ENCODE data around the gene INTS14. TPM values are rescaled to one million over a fixed set of nuclear protein-coding genes. Genes with fewer than 3 reads are reported as not detected.
"Not testable (repeated sequence)": the region's sequence is repeated elsewhere in the genome, so short reads cannot be mapped to it uniquely, and the experiment has no call there.

Gene INTS14
- total RNA-seq, 1 donor from 2014 or later = 24.4 TPM

GRCh38 chr15:65558336-65558735 is 52.6 kb downstream of the INTS14 start:
- H3K4me3 Mint-ChIP-seq (ENCODE audit: unreplicated experiment) = no peak overlapping the region
- Histone ChIP-seq H3K79me2 (ENCODE audit: insufficient read depth, low read length) (peaks cover 8% of the 10 kb centered on the region), H3K36me3 (ENCODE audit: insufficient read depth, low read length) (peaks cover 7% of the 10 kb centered on the region), H2AFZ (ENCODE audit: low read depth, low read length) (no peak overlapping the region), H3K27me3 (ENCODE audit: insufficient read depth, low read length) (no peaks in the 10 kb centered on the region), H3K9me3 (ENCODE audit: insufficient read depth, low read depth, low read length) (no peaks in the 10 kb centered on the region), H3K4me3 (ENCODE audit: insufficient read depth, low read depth, low read length) (no peak overlapping the region), H3K4me2 (ENCODE audit: low read length) (peak overlapping the region; percentile 61), H3K9ac (ENCODE audit: low read length) (peak overlapping the region; percentile 11), H3K4me1 (ENCODE audit: insufficient read depth, low read length) (peaks cover 13% of the 10 kb centered on the region), H4K20me1 (ENCODE audit: insufficient read depth, low read length) (peaks cover 9% of the 10 kb centered on the region), H3K27ac (ENCODE audit: low read depth, low read length) (peak overlapping the region; percentile 29)
- no peaks in the 10 kb centered on the region for H3K27me3 Mint-ChIP-seq (ENCODE audit: low read depth, unreplicated experiment)
- H3K27ac Mint-ChIP-seq (ENCODE audit: unreplicated experiment) = no peak overlapping the region
- H3K36me3 Mint-ChIP-seq (ENCODE audit: low read depth, unreplicated experiment) = peaks cover 31% of the 10 kb centered on the region
- peaks cover 12% of the 10 kb centered on the region for H3K4me1 Mint-ChIP-seq (ENCODE audit: low read depth, unreplicated experiment)
- peak; percentile 75 for DNase-seq (ENCODE audit: low read depth)
- TF ChIP-seq EZH2 (IDR thresholded peaks at IDR 0.05; ENCODE audit: insufficient read depth, low read length) (no peak), CTCF (IDR thresholded peaks at IDR 0.05; ENCODE audit: insufficient read depth, low read depth, low read length) (no peak)
- no peaks in the 10 kb centered on the region for H3K9me3 Mint-ChIP-seq (ENCODE audit: unreplicated experiment)
- no peak for FAIRE-seq

GRCh38 chr15:65556622-65557021 is 54.3 kb downstream of the INTS14 start:
- Mint-ChIP-seq H3K9me3 (ENCODE audit: unreplicated experiment) (no peaks in the 10 kb centered on the region), H3K4me1 (ENCODE audit: low read depth, unreplicated experiment) (peaks cover 15% of the 10 kb centered on the region), H3K4me3 (ENCODE audit: unreplicated experiment) (no peak overlapping the region), H3K27ac (ENCODE audit: unreplicated experiment) (no peak overlapping the region), H3K27me3 (ENCODE audit: low read depth, unreplicated experiment) (no peaks in the 10 kb centered on the region), H3K36me3 (ENCODE audit: low read depth, unreplicated experiment) (peaks cover 25% of the 10 kb centered on the region)
- no peak for TF ChIP-seq EZH2 (IDR thresholded peaks at IDR 0.05; ENCODE audit: insufficient read depth, low read length)
- Histone ChIP-seq H3K4me3 (ENCODE audit: insufficient read depth, low read depth, low read length) (no peak overlapping the region), H3K36me3 (ENCODE audit: insufficient read depth, low read length) (no peaks in the 10 kb centered on the region), H2AFZ (ENCODE audit: low read depth, low read length) (no peak overlapping the region), H3K4me1 (ENCODE audit: insufficient read depth, low read length) (peaks cover 13% of the 10 kb centered on the region), H3K9me3 (ENCODE audit: insufficient read depth, low read depth, low read length) (no peaks in the 10 kb centered on the region), H3K4me2 (ENCODE audit: low read length) (no peak overlapping the region), H3K79me2 (ENCODE audit: insufficient read depth, low read length) (peaks cover 12% of the 10 kb centered on the region), H4K20me1 (ENCODE audit: insufficient read depth, low read length) (peaks cover 14% of the 10 kb centered on the region), H3K27ac (ENCODE audit: low read depth, low read length) (no peak overlapping the region), H3K27me3 (ENCODE audit: insufficient read depth, low read length) (no peaks in the 10 kb centered on the region), H3K9ac (ENCODE audit: low read length) (no peak overlapping the region)
- FAIRE-seq = no peak
- no peak for DNase-seq (ENCODE audit: low read depth)

GRCh38 chr15:65553691-65554090 is 57.2 kb downstream of the INTS14 start:
- peaks cover 15% of the 10 kb centered on the region for H3K4me1 ChIP-seq (ENCODE audit: insufficient read depth, low read length)
- DNase-seq (ENCODE audit: low read depth) (no peak), FAIRE-seq (no peak)
- no peaks in the 10 kb centered on the region for H3K36me3 ChIP-seq (ENCODE audit: insufficient read depth, low read length)
- peaks cover 17% of the 10 kb centered on the region for H3K36me3 Mint-ChIP-seq (ENCODE audit: low read depth, unreplicated experiment)
- no peak overlapping the region for H2AFZ ChIP-seq (ENCODE audit: low read depth, low read length)
- no peaks in the 10 kb centered on the region for H3K9me3 ChIP-seq (ENCODE audit: insufficient read depth, low read depth, low read length)
- H3K27ac Mint-ChIP-seq (ENCODE audit: unreplicated experiment) = no peak overlapping the region
- peaks cover 21% of the 10 kb centered on the region for H3K4me1 Mint-ChIP-seq (ENCODE audit: low read depth, unreplicated experiment)
- H3K27me3 Mint-ChIP-seq (ENCODE audit: low read depth, unreplicated experiment) = no peaks in the 10 kb centered on the region
- H3K27ac ChIP-seq (ENCODE audit: low read depth, low read length) = no peak overlapping the region
- no peak overlapping the region for H3K4me3 Mint-ChIP-seq (ENCODE audit: unreplicated experiment)
- H3K79me2 ChIP-seq (ENCODE audit: insufficient read depth, low read length) = peaks cover 29% of the 10 kb centered on the region
- no peak overlapping the region for H3K4me2 ChIP-seq (ENCODE audit: low read length)
- H3K9ac ChIP-seq (ENCODE audit: low read length) = no peak overlapping the region
- no peaks in the 10 kb centered on the region for H3K9me3 Mint-ChIP-seq (ENCODE audit: unreplicated experiment)
- peaks cover 41% of the 10 kb centered on the region for H4K20me1 ChIP-seq (ENCODE audit: insufficient read depth, low read length)
- H3K4me3 ChIP-seq (ENCODE audit: insufficient read depth, low read depth, low read length) = no peak overlapping the region
- TF ChIP-seq EZH2 (IDR thresholded peaks at IDR 0.05; ENCODE audit: insufficient read depth, low read length) = no peak
- H3K27me3 ChIP-seq (ENCODE audit: insufficient read depth, low read length) = no peaks in the 10 kb centered on the region

- not testable (repeated sequence) for H3K27ac ChIP-seq (ENCODE audit: low read depth, low read length); H3K9me3 ChIP-seq (ENCODE audit: insufficient read depth, low read depth, low read length); H3K4me3 Mint-ChIP-seq (ENCODE audit: unreplicated experiment); H2AFZ ChIP-seq (ENCODE audit: low read depth, low read length); H3K4me1 ChIP-seq (ENCODE audit: insufficient read depth, low read length); H3K27ac Mint-ChIP-seq (ENCODE audit: unreplicated experiment); H3K27me3 Mint-ChIP-seq (ENCODE audit: low read depth, unreplicated experiment); H3K4me2 ChIP-seq (ENCODE audit: low read length); H3K27me3 ChIP-seq (ENCODE audit: insufficient read depth, low read length); DNase-seq (ENCODE audit: low read depth); H3K9ac ChIP-seq (ENCODE audit: low read length); H3K4me3 ChIP-seq (ENCODE audit: insufficient read depth, low read depth, low read length); H3K36me3 ChIP-seq (ENCODE audit: insufficient read depth, low read length); FAIRE-seq; H3K9me3 Mint-ChIP-seq (ENCODE audit: unreplicated experiment)
- H3K79me2 ChIP-seq (ENCODE audit: insufficient read depth, low read length) = peaks cover 37% of the 10 kb centered on the region
- H3K36me3 Mint-ChIP-seq (ENCODE audit: low read depth, unreplicated experiment) = peaks cover 17% of the 10 kb centered on the region
- peaks cover 15% of the 10 kb centered on the region for H3K4me1 Mint-ChIP-seq (ENCODE audit: low read depth, unreplicated experiment)
- peaks cover 48% of the 10 kb centered on the region for H4K20me1 ChIP-seq (ENCODE audit: insufficient read depth, low read length)
Measured at GRCh38 chr15:65552851-65553250, 58.1 kb downstream of the INTS14 start.
